Measurements from ENCODE around the gene MPPED1. TPM values are rescaled to one million over a fixed set of nuclear protein-coding genes. Genes with fewer than 3 reads are reported as not detected.

Gene MPPED1
- total RNA-seq, 1 experiment from 2014 or later = not detected

GRCh38 chr22:43387815-43388214, 24.0 kb upstream of the MPPED1 start:
- CTCF ChIA-PET = interaction anchor here (0.6 kb wide), 1 partner anchor 17 kb away, joined by 3 read pairs; no protein-coding TSS in a partner anchor
- Mint-ChIP-seq H3K36me3 (ENCODE audit: insufficient read depth, unreplicated experiment) (no peaks in the 10 kb centered on the region), H3K4me3 (ENCODE audit: low read depth, unreplicated experiment) (no peak overlapping the region), H3K27me3 (ENCODE audit: unreplicated experiment) (peaks cover 100% of the 10 kb centered on the region), H3K27ac (ENCODE audit: unreplicated experiment) (no peak overlapping the region), H3K9me3 (ENCODE audit: low read depth, unreplicated experiment) (no peaks in the 10 kb centered on the region), H3K4me1 (ENCODE audit: low read depth, unreplicated experiment) (no peaks in the 10 kb centered on the region)
- no peak for DNase-seq
- TF ChIP-seq CTCF (IDR thresholded peaks at IDR 0.05; ENCODE audit: unreplicated experiment) = no peak
- intact Hi-C loops (cut with micrococcal nuclease; ENCODE audit: unreplicated experiment) = no loop called here
- no TSS peak for BruUV-seq (replicated peaks)

GRCh38 chr22:43388420-43388851, 23.4 kb upstream of the MPPED1 start:
- intact Hi-C loops (cut with micrococcal nuclease; ENCODE audit: unreplicated experiment) = no loop called here
- DNase-seq = peak; percentile 87
- Mint-ChIP-seq H3K4me3 (ENCODE audit: low read depth, unreplicated experiment) (no peak overlapping the region), H3K27ac (ENCODE audit: unreplicated experiment) (no peak overlapping the region), H3K4me1 (ENCODE audit: low read depth, unreplicated experiment) (no peaks in the 10 kb centered on the region), H3K36me3 (ENCODE audit: insufficient read depth, unreplicated experiment) (no peaks in the 10 kb centered on the region), H3K9me3 (ENCODE audit: low read depth, unreplicated experiment) (no peaks in the 10 kb centered on the region), H3K27me3 (ENCODE audit: unreplicated experiment) (peaks cover 100% of the 10 kb centered on the region)
- peak; percentile 95 for TF ChIP-seq CTCF (IDR thresholded peaks at IDR 0.05; ENCODE audit: unreplicated experiment)
- no TSS peak for BruUV-seq (replicated peaks)
- CTCF ChIA-PET = interaction anchor here (0.6 to 0.7 kb wide), 2 partner anchors 18 to 1073 kb away, joined by 3 read pairs; no protein-coding TSS in a partner anchor

- Mint-ChIP-seq H3K4me1 (ENCODE audit: low read depth, unreplicated experiment) (no peaks in the 10 kb centered on the region), H3K27me3 (ENCODE audit: unreplicated experiment) (peaks cover 100% of the 10 kb centered on the region), H3K36me3 (ENCODE audit: insufficient read depth, unreplicated experiment) (no peaks in the 10 kb centered on the region), H3K9me3 (ENCODE audit: low read depth, unreplicated experiment) (no peaks in the 10 kb centered on the region), H3K4me3 (ENCODE audit: low read depth, unreplicated experiment) (no peak overlapping the region), H3K27ac (ENCODE audit: unreplicated experiment) (no peak overlapping the region)
- intact Hi-C loops (cut with micrococcal nuclease; ENCODE audit: unreplicated experiment) = no loop called here
- no TSS peak for BruUV-seq (replicated peaks)
- no peak for DNase-seq
- CTCF ChIA-PET = no interaction called here
- TF ChIP-seq CTCF (IDR thresholded peaks at IDR 0.05; ENCODE audit: unreplicated experiment) = no peak
Measured at GRCh38 chr22:43389227-43389836, 22.5 kb upstream of the MPPED1 start.

- no peak for TF ChIP-seq CTCF (IDR thresholded peaks at IDR 0.05; ENCODE audit: unreplicated experiment)
- intact Hi-C loops (cut with micrococcal nuclease; ENCODE audit: unreplicated experiment) = no loop called here
- CTCF ChIA-PET = no interaction called here
- Mint-ChIP-seq H3K36me3 (ENCODE audit: insufficient read depth, unreplicated experiment) (no peaks in the 10 kb centered on the region), H3K4me1 (ENCODE audit: low read depth, unreplicated experiment) (no peaks in the 10 kb centered on the region), H3K4me3 (ENCODE audit: low read depth, unreplicated experiment) (no peak overlapping the region), H3K27ac (ENCODE audit: unreplicated experiment) (no peak overlapping the region), H3K9me3 (ENCODE audit: low read depth, unreplicated experiment) (no peaks in the 10 kb centered on the region), H3K27me3 (ENCODE audit: unreplicated experiment) (peaks cover 100% of the 10 kb centered on the region)
- BruUV-seq (replicated peaks) = no TSS peak
- no peak for DNase-seq
Measured at GRCh38 chr22:43390166-43390565, 21.6 kb upstream of the MPPED1 start.

Data from Calu3 (cell line).